Measurements from ENCODE around the gene STX8.
A peak's percentile ranks its signal among the peaks of the same experiment; 100 is the strongest.

The STX8 gene

DNA sequence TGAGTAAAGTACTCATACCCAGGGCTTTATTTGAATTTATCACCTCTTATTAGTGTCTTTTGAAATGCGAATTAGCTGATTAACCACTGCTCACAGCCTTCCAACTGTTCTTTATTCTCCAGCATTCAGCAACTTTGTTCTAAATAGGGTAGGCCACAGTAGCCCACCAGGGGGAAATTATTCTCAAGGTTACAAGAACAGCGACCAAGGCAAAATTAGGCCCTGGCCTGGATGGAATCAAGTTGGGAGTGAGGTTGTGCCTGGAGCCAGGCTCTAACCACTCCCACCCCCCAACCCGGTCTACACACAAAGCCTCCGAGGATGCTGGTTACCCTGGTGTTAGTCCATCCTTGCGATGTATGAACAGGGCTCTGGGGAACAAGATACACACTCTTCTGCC is 245.5 kb downstream of the STX8 start:
- Histone ChIP-seq H3K27me3 (ENCODE audit: control insufficient read depth, insufficient read depth, low read length) (no peaks in the 10 kb centered on the region), H3K36me3 (ENCODE audit: control insufficient read depth, insufficient read depth, low read length) (no peaks in the 10 kb centered on the region), H3K4me1 (ENCODE audit: control insufficient read depth, insufficient read depth, low read length) (peaks cover 32% of the 10 kb centered on the region), H3K4me3 (ENCODE audit: low read depth, low read length) (no peak overlapping the region), H3K9ac (ENCODE audit: low read depth, low read length) (no peak overlapping the region), H3K27ac (ENCODE audit: low read depth, low read length) (peak overlapping the region; percentile 55), H3K9me3 (ENCODE audit: control insufficient read depth, insufficient read depth, low read length) (peaks cover 9% of the 10 kb centered on the region; the same call in 1 of the 2 replicates)

DNA sequence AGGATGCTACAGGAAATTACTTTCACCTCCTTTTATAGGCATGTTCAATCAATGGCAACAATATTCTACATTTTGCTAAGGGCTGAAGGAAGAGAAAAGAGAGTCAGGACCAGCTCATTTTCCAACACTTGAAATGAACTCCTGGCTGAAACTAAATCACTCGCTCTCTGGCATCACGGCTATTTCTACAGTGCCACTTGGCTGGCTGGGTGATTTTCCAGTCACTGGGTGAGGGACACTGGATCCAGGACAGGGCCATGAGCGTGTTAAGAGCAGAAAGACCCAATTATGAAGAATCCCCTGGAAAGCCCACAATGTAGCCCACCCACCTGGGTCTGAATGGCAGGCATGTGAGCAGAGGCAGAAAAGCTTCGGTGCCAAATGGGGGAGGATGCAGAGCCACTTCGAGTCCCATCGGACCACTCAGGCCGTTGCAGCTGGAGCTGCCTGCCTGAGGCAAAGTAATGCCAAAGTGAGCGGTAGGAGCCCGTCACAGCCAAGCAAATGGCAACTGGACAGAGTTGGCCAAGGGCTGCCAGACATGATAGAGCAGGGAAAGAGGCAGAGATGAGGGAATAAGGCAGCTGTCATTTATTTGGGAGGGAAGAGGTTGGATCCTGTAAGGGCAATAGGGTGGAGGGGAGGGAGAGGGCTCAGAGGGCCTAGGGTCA is 246.2 kb downstream of the STX8 start:
- peaks cover 2% of the 10 kb centered on the region; the same call in 1 of the 2 replicates for H3K9me3 ChIP-seq (ENCODE audit: control insufficient read depth, insufficient read depth, low read length)
- H3K36me3 ChIP-seq (ENCODE audit: control insufficient read depth, insufficient read depth, low read length): no peaks in the 10 kb centered on the region
- H3K27ac ChIP-seq (ENCODE audit: low read depth, low read length): no peak overlapping the region
- peaks cover 32% of the 10 kb centered on the region for H3K4me1 ChIP-seq (ENCODE audit: control insufficient read depth, insufficient read depth, low read length)
- H3K4me3 ChIP-seq (ENCODE audit: low read depth, low read length): 0 out of 2 replicates have a peak overlapping the region, but pooled peaks have one; percentile 6
- H3K9ac ChIP-seq (ENCODE audit: low read depth, low read length): no peak overlapping the region
- H3K27me3 ChIP-seq (ENCODE audit: control insufficient read depth, insufficient read depth, low read length): no peaks in the 10 kb centered on the region

GRCh38 chr17:9324864-9325263 is 250.8 kb downstream of the STX8 start:
- Histone ChIP-seq H3K4me3 (ENCODE audit: low read depth, low read length) (no peak overlapping the region), H3K27ac (ENCODE audit: low read depth, low read length) (no peak overlapping the region), H3K36me3 (ENCODE audit: control insufficient read depth, insufficient read depth, low read length) (no peaks in the 10 kb centered on the region), H3K9ac (ENCODE audit: low read depth, low read length) (no peak overlapping the region), H3K27me3 (ENCODE audit: control insufficient read depth, insufficient read depth, low read length) (no peaks in the 10 kb centered on the region), H3K4me1 (ENCODE audit: control insufficient read depth, insufficient read depth, low read length) (peaks cover 17% of the 10 kb centered on the region), H3K9me3 (ENCODE audit: control insufficient read depth, insufficient read depth, low read length) (no peaks in the 10 kb centered on the region)

- H3K27me3 ChIP-seq (ENCODE audit: control insufficient read depth, insufficient read depth, low read length): no peaks in the 10 kb centered on the region
- H3K36me3 ChIP-seq (ENCODE audit: control insufficient read depth, insufficient read depth, low read length): no peaks in the 10 kb centered on the region
- H3K4me1 ChIP-seq (ENCODE audit: control insufficient read depth, insufficient read depth, low read length): peaks cover 9% of the 10 kb centered on the region
- H3K9me3 ChIP-seq (ENCODE audit: control insufficient read depth, insufficient read depth, low read length): no peaks in the 10 kb centered on the region
- no peak overlapping the region for H3K4me3 ChIP-seq (ENCODE audit: low read depth, low read length)
- H3K9ac ChIP-seq (ENCODE audit: low read depth, low read length): no peak overlapping the region
- H3K27ac ChIP-seq (ENCODE audit: low read depth, low read length): peak overlapping the region; percentile 31
Measured at GRCh38 chr17:9322326-9322725, 253.3 kb downstream of the STX8 start.

GRCh38 chr17:9321890-9322289 is 253.7 kb downstream of the STX8 start:
- Histone ChIP-seq H3K27ac (ENCODE audit: low read depth, low read length) (peak overlapping the region; percentile 31), H3K4me3 (ENCODE audit: low read depth, low read length) (no peak overlapping the region), H3K4me1 (ENCODE audit: control insufficient read depth, insufficient read depth, low read length) (peaks cover 9% of the 10 kb centered on the region), H3K9ac (ENCODE audit: low read depth, low read length) (no peak overlapping the region), H3K27me3 (ENCODE audit: control insufficient read depth, insufficient read depth, low read length) (no peaks in the 10 kb centered on the region), H3K9me3 (ENCODE audit: control insufficient read depth, insufficient read depth, low read length) (no peaks in the 10 kb centered on the region), H3K36me3 (ENCODE audit: control insufficient read depth, insufficient read depth, low read length) (no peaks in the 10 kb centered on the region)

- H3K27ac ChIP-seq (ENCODE audit: low read depth, low read length): no peak overlapping the region
- H3K4me1 ChIP-seq (ENCODE audit: control insufficient read depth, insufficient read depth, low read length): peaks cover under 1% of the 10 kb centered on the region; the same call in 1 of the 2 replicates
- H3K9ac ChIP-seq (ENCODE audit: low read depth, low read length): no peak overlapping the region
- H3K4me3 ChIP-seq (ENCODE audit: low read depth, low read length): no peak overlapping the region
- H3K27me3 ChIP-seq (ENCODE audit: control insufficient read depth, insufficient read depth, low read length): no peaks in the 10 kb centered on the region
- no peaks in the 10 kb centered on the region for H3K36me3 ChIP-seq (ENCODE audit: control insufficient read depth, insufficient read depth, low read length)
- H3K9me3 ChIP-seq (ENCODE audit: control insufficient read depth, insufficient read depth, low read length): no peaks in the 10 kb centered on the region
Measured at GRCh38 chr17:9315360-9315759, 260.3 kb downstream of the STX8 start.

DNA sequence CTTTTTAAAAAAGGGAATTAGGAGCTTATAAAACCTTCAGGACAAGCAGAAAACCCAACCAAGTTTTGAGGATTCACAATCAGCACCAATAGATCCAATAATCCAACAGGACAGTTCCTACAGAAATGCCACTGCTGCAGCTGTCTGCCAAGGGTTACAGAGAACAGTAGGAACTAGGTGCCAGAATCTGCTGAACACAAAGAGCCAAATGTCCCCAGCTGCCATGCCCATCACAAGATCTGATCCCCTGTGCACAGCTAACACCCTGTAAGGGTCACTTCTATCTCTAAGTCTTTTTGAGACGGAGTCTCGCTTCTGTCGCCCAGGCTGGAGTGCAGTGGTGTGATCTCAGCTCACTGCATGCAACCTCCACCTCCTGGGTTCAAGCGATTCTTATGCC is 262.3 kb downstream of the STX8 start:
- peaks cover 20% of the 10 kb centered on the region for H3K4me1 ChIP-seq (ENCODE audit: control insufficient read depth, insufficient read depth, low read length)
- no peaks in the 10 kb centered on the region for H3K9me3 ChIP-seq (ENCODE audit: control insufficient read depth, insufficient read depth, low read length)
- H3K27me3 ChIP-seq (ENCODE audit: control insufficient read depth, insufficient read depth, low read length): no peaks in the 10 kb centered on the region
- no peak overlapping the region for H3K9ac ChIP-seq (ENCODE audit: low read depth, low read length)
- H3K4me3 ChIP-seq (ENCODE audit: low read depth, low read length): no peak overlapping the region
- no peak overlapping the region for H3K27ac ChIP-seq (ENCODE audit: low read depth, low read length)
- no peaks in the 10 kb centered on the region for H3K36me3 ChIP-seq (ENCODE audit: control insufficient read depth, insufficient read depth, low read length)

DNA sequence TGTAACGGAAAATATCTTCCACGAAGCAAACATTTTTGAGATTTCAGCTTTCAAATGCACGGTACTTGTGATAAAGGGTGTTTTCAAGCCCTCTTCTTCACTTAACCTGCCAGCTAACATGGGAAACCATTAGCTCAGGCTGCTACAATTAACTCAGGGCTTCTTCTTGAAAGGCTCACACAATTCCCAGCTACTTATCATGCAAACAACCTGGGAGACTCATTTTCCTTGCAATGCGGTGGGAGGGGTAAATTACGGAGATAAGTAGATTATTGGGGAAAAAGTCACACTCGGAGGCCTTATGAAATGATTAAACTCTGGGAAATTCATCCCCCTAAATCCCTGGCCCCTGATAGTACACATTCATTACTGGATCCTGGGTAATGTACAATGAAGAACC is 266.4 kb downstream of the STX8 start:
- Histone ChIP-seq H3K4me3 (ENCODE audit: low read depth, low read length) (no peak overlapping the region; the same call in 1 of the 2 replicates), H3K27ac (ENCODE audit: low read depth, low read length) (peak overlapping the region; percentile 89)

DNA sequence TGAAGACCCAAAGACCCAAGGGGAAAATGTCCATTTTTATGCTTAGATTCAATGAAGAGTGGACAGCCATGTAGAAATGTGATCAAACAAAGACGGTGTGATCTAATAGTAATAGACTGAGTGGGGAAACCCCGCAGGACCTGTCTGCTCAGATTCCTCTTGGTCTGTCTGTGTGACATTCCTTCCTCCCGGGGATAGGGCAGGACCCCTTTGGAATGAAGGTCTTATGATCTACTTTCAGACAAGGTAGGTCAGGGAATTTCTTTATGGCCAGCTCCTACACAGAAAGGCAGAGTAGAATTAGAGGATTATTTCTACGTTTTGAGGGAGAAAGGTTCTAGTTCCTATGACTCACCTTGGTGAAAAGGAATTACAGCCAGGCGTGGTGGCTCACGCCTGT is 267.6 kb downstream of the STX8 start:
- H3K27me3 ChIP-seq (ENCODE audit: control insufficient read depth, insufficient read depth, low read length): no peaks in the 10 kb centered on the region

More for the DNA sequence above, 266.4 kb downstream of the STX8 start:
- Histone ChIP-seq H3K9ac (ENCODE audit: low read depth, low read length) (no peak overlapping the region), H3K9me3 (ENCODE audit: control insufficient read depth, insufficient read depth, low read length) (no peaks in the 10 kb centered on the region), H3K36me3 (ENCODE audit: control insufficient read depth, insufficient read depth, low read length) (no peaks in the 10 kb centered on the region), H3K4me1 (ENCODE audit: control insufficient read depth, insufficient read depth, low read length) (peaks cover 32% of the 10 kb centered on the region), H3K27me3 (ENCODE audit: control insufficient read depth, insufficient read depth, low read length) (no peaks in the 10 kb centered on the region)

GRCh38 chr17:9307313-9307998 is 268.2 kb downstream of the STX8 start:
- H3K27ac ChIP-seq (ENCODE audit: low read depth, low read length): peak overlapping the region; percentile 65
- H3K9me3 ChIP-seq (ENCODE audit: control insufficient read depth, insufficient read depth, low read length): no peaks in the 10 kb centered on the region
- H3K27me3 ChIP-seq (ENCODE audit: control insufficient read depth, insufficient read depth, low read length): no peaks in the 10 kb centered on the region
- no peak overlapping the region for H3K4me3 ChIP-seq (ENCODE audit: low read depth, low read length)
- no peaks in the 10 kb centered on the region for H3K36me3 ChIP-seq (ENCODE audit: control insufficient read depth, insufficient read depth, low read length)
- peaks cover 32% of the 10 kb centered on the region for H3K4me1 ChIP-seq (ENCODE audit: control insufficient read depth, insufficient read depth, low read length)
- H3K9ac ChIP-seq (ENCODE audit: low read depth, low read length): no peak overlapping the region

More for the DNA sequence above, 267.6 kb downstream of the STX8 start:
- no peak overlapping the region for H3K4me3 ChIP-seq (ENCODE audit: low read depth, low read length)
- H3K9me3 ChIP-seq (ENCODE audit: control insufficient read depth, insufficient read depth, low read length): no peaks in the 10 kb centered on the region
- H3K4me1 ChIP-seq (ENCODE audit: control insufficient read depth, insufficient read depth, low read length): peaks cover 32% of the 10 kb centered on the region
- no peak overlapping the region for H3K9ac ChIP-seq (ENCODE audit: low read depth, low read length)
- H3K27ac ChIP-seq (ENCODE audit: low read depth, low read length): peak overlapping the region; percentile 65
- H3K36me3 ChIP-seq (ENCODE audit: control insufficient read depth, insufficient read depth, low read length): no peaks in the 10 kb centered on the region

DNA sequence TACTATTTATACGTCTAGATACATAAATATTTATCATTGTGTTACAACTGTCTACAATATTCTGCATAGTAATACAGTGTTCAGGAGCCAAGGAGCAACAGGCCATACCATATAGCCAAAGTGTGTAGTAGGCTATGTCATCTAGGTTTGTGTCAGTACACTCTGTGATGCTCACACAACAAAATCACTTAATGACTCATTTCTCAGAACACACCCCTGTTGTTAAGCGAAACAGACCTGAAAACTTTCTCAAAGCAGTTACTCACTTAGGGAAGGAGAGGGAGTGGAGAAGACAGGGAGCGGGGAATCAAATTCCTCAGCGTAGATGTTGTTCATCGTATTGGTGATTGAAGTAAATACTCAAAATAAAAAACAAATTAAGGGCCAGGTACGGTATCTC is 269.5 kb downstream of the STX8 start:
- Histone ChIP-seq H3K9me3 (ENCODE audit: control insufficient read depth, insufficient read depth, low read length) (no peaks in the 10 kb centered on the region), H3K9ac (ENCODE audit: low read depth, low read length) (no peak overlapping the region), H3K27me3 (ENCODE audit: control insufficient read depth, insufficient read depth, low read length) (no peaks in the 10 kb centered on the region), H3K4me3 (ENCODE audit: low read depth, low read length) (no peak overlapping the region), H3K4me1 (ENCODE audit: control insufficient read depth, insufficient read depth, low read length) (peaks cover 32% of the 10 kb centered on the region), H3K36me3 (ENCODE audit: control insufficient read depth, insufficient read depth, low read length) (no peaks in the 10 kb centered on the region), H3K27ac (ENCODE audit: low read depth, low read length) (no peak overlapping the region)
